Activated B cell treated with CpG ODN at 0.5 μM for 24 hours (primary cell): Measurements from ENCODE around the gene PRR20C. TPM values are rescaled to one million over a fixed set of nuclear protein-coding genes. Genes with fewer than 3 reads are reported as not detected.

ENCODE experiments used
- total RNA-seq: library from RNA; stranded (reverse); gene quantifications from 2 replicates; pipeline ENCODE4 v1.2.3, GENCODE V29; 2022

Gene PRR20C
- total RNA-seq, 1 donor from 2014 or later, result not detected

Other genes starting within 250 kb of the PRR20C start
- not detected in 2 replicates for gene PRR20A, start 13.1 kb upstream of the PRR20C start, total RNA-seq
- gene PRR20B, start 6.6 kb upstream of the PRR20C start, total RNA-seq, result not detected in 2 replicates
- not detected in 2 replicates for gene PRR20D, start 6.6 kb downstream of the PRR20C start, total RNA-seq
- not detected in 2 replicates for gene PRR20E, start 13.1 kb downstream of the PRR20C start, total RNA-seq